ENCODE data around the gene COL9A3.

COL9A3 gene

DNA sequence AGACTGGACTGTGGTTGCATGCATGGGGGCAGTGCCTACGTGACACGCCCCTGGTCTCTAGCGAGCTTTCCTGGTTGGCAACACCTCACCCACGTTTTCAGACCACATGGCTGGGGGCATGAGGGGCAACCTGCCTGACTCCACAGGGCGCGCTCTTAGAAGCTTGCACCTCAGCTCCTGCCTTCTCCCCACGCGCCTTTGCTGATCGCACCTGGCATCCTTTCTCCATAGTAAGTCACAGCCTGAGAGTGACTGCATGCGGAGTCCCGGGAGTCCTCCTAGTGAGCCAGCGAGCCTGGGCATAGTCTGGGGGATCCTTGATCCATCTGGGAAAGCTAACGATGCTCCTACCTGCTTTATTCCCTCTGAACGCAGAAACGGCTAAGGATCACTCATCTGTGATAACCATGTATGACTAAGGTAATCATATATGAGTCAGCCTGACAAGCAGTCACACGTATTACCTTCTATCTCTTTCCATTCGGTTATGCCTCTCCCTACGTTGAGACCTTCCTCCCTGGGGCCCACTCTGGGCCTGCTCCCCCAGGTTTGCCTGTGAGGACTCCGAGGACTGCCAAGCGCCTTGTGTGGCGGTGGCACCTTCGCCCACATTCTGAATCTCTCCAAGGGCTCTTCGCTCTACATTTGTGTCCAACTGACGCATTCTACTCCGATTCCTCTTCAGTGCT, 40.2 kb downstream of the COL9A3 start:
- DNase-seq (ENCODE audit: low read depth): no peak
- no peak overlapping the region for H3K4me3 ChIP-seq (ENCODE audit: low read length)
- TF ChIP-seq, protein P1, sequence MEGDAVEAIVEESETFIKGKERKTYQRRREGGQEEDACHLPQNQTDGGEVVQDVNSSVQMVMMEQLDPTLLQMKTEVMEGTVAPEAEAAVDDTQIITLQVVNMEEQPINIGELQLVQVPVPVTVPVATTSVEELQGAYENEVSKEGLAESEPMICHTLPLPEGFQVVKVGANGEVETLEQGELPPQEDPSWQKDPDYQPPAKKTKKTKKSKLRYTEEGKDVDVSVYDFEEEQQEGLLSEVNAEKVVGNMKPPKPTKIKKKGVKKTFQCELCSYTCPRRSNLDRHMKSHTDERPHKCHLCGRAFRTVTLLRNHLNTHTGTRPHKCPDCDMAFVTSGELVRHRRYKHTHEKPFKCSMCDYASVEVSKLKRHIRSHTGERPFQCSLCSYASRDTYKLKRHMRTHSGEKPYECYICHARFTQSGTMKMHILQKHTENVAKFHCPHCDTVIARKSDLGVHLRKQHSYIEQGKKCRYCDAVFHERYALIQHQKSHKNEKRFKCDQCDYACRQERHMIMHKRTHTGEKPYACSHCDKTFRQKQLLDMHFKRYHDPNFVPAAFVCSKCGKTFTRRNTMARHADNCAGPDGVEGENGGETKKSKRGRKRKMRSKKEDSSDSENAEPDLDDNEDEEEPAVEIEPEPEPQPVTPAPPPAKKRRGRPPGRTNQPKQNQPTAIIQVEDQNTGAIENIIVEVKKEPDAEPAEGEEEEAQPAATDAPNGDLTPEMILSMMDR (conservative IDR thresholded peaks at IDR 0.05; ENCODE audit: low read depth, low read length): no peak

GRCh38 chr20:62858058-62858830, 41.4 kb downstream of the COL9A3 start:
- TF ChIP-seq, protein P1 (conservative IDR thresholded peaks at IDR 0.05; ENCODE audit: low read depth, low read length): no peak
- H3K4me3 ChIP-seq (ENCODE audit: low read length): no peak overlapping the region
- DNase-seq (ENCODE audit: low read depth): no peak

DNA sequence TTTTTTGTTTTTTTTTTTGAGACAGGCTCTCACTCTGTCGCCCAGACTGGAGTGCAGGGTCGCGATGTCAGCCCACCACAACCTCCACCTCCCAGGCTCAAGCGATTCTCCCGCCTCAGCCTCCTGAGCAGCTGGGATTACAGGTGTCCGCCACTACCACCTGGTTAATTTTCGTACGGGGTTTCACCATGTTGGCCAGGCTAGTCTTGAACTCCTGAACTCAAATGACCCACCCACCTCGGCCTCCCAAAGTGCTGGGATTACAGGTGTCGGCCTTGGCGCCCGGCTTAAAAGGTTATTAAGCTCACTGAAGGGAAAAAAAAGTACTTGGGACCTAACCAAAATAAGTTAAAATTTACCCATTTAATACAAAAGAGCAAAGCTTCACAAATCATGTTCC, 42.9 kb downstream of the COL9A3 start:
- H3K4me3 ChIP-seq (ENCODE audit: low read length): peak overlapping the region; percentile 47
- TF ChIP-seq, protein P1 (conservative IDR thresholded peaks at IDR 0.05; ENCODE audit: low read depth, low read length): no peak
- no peak for DNase-seq (ENCODE audit: low read depth)

DNA sequence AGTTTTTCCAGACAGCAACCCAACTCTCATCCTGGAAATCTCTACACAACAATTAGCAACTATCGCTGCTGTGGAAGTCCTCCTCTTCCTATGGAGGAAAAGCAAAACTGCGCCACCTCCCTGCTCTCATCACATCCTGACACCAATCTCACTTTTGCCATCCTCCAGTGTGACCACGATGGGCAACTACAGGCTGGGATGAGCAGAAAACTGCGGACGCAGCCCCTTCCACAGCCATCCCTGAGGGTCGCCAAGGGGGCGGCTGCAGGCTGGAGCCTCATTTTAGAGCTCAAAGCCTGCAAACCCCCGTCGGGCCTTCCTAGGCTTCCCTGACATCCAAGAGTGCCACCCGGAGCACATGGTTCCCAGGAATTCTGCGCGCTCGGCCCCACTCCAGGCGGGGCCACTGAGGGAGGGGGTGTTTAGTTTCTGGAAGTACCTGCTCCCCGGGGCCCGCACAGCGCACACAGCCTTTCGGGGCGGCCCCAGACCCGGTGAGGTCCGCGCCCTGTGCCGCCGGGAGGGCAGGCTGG, 43.6 kb downstream of the COL9A3 start:
- H3K4me3 ChIP-seq (ENCODE audit: low read length): peak overlapping the region; percentile 47
- DNase-seq (ENCODE audit: low read depth): no peak
- TF ChIP-seq, protein P1 (conservative IDR thresholded peaks at IDR 0.05; ENCODE audit: low read depth, low read length): peak; percentile 18

GRCh38 chr20:62860924-62861691, 44.3 kb downstream of the COL9A3 start:
- peak overlapping the region; percentile 47 for H3K4me3 ChIP-seq (ENCODE audit: low read length)
- TF ChIP-seq, protein P1 (conservative IDR thresholded peaks at IDR 0.05; ENCODE audit: low read depth, low read length): no peak
- no peak for DNase-seq (ENCODE audit: low read depth)

- peak within 1 kb of the TSS; percentile 47 for H3K4me3 ChIP-seq (ENCODE audit: low read length)
- DNase-seq (ENCODE audit: low read depth): peak; percentile 59
- TF ChIP-seq, protein P1 (conservative IDR thresholded peaks at IDR 0.05; ENCODE audit: low read depth, low read length): no peak
These were observed 45.0 kb downstream of the COL9A3 start, which contains the start of gene TCFL5 for GRCh38 chr20:62861726-62862336. TCFL5 (minus strand) TSS chr20:62861822; CDS start chr20:62861670, 152 bp downstream.

Data from retinal pigment epithelial cell (primary cell).